GM23248 (cell line): ENCODE measurements around the gene KLHL6. TPM values are rescaled to one million over a fixed set of nuclear protein-coding genes. Genes with fewer than 3 reads are reported as not detected.

ENCODE experiments used
- DNase-seq: peaks from one replicate; pipeline ENCODE4 v3.0.0-alpha.2; 2015
- H2AFZ ChIP-seq: fragments of 200-600 bp; sonication (generic); 2 replicates; pipeline ENCODE4 v1.6.1; 2016; ENCODE audit warnings: antibody characterized with exemption
- H3F3A ChIP-seq: fragments of 200-600 bp; sonication (generic); 2 replicates; pipeline ENCODE4 v1.6.1; 2016; ENCODE audit warnings: mild to moderate bottlenecking, antibody characterized with exemption, mixed run types; ENCODE audit not compliant: insufficient read depth
- H3K27ac ChIP-seq: fragments of 200-600 bp; sonication (generic); 2 replicates; pipeline ENCODE4 v1.5.1; 2016; ENCODE audit warnings: mild to moderate bottlenecking
- H3K27me3 ChIP-seq: fragments of 200-600 bp; sonication (generic); replicated peaks from 2 replicates; pipeline ENCODE4 v1.6.1; 2016; ENCODE audit warnings: mild to moderate bottlenecking; ENCODE audit not compliant: insufficient read depth
- H3K36me3 ChIP-seq: fragments of 200-600 bp; sonication (generic); 2 replicates; pipeline ENCODE4 v1.6.1; 2016; ENCODE audit warnings: low read depth, mild to moderate bottlenecking
- H3K4me1 ChIP-seq: fragments of 200-600 bp; sonication (generic); 2 replicates; pipeline ENCODE4 v1.6.1; 2016; ENCODE audit warnings: mild to moderate bottlenecking; ENCODE audit not compliant: insufficient read depth
- H3K4me2 ChIP-seq: fragments of 200-600 bp; sonication (generic); one replicate; pipeline ENCODE4 v1.6.1; 2016; ENCODE audit warnings: mild to moderate bottlenecking; ENCODE audit not compliant: unreplicated experiment
- H3K4me3 ChIP-seq: fragments of 200-600 bp; sonication (generic); 2 replicates; pipeline ENCODE4 v1.5.1; 2016; ENCODE audit warnings: mild to moderate bottlenecking
- H3K79me2 ChIP-seq: fragments of 200-600 bp; sonication (generic); 2 replicates; pipeline ENCODE4 v1.6.1; 2016; ENCODE audit warnings: mild to moderate bottlenecking; ENCODE audit not compliant: insufficient read depth
- H3K9ac ChIP-seq: fragments of 200-600 bp; sonication (generic); 2 replicates; pipeline ENCODE4 v1.6.1; 2016; ENCODE audit warnings: mild to moderate bottlenecking
- H3K9me2 ChIP-seq: fragments of 200-600 bp; sonication (generic); 2 replicates; pipeline ENCODE4 v1.6.1; 2016; ENCODE audit warnings: mixed run types, mild to moderate bottlenecking, moderate library complexity; ENCODE audit not compliant: insufficient read depth
- H3K9me3 ChIP-seq: fragments of 200-600 bp; sonication (generic); one replicate; pipeline ENCODE4 v1.6.1; 2017; ENCODE audit warnings: low read depth
- H4K20me1 ChIP-seq: fragments of 200-600 bp; sonication (generic); 2 replicates; pipeline ENCODE4 v1.6.0; 2016; ENCODE audit not compliant: insufficient read depth
- EZH2 ChIP-seq: fragments of 200-600 bp; sonication (generic); IDR thresholded peaks from 2 replicates; pipeline ENCODE4 v1.6.1; 2018; ENCODE audit warnings: antibody characterized with exemption, mild to moderate bottlenecking; ENCODE audit not compliant: insufficient read depth, poor library complexity, severe bottlenecking
- EZH2phosphoT487 ChIP-seq: fragments of 200-600 bp; sonication (generic); IDR thresholded peaks from 2 replicates; pipeline ENCODE4 v1.6.1; 2018; ENCODE audit warnings: antibody characterized with exemption, moderate library complexity, mild to moderate bottlenecking, low read depth; ENCODE audit not compliant: insufficient read depth
- WGBS, 2 experiments: methylation state at CpG; one replicate each; pipeline ENCODE4 v1.1.6; 2015 to 2017; ENCODE audit warnings: low lambda C conversion rate in 2 of 2, low coverage in 1 of 2; ENCODE audit errors: missing lambda C conversion rate in 2 of 2; 5-methylcytosine and 5-hydroxymethylcytosine counted together
- in situ Hi-C: fragments of 300-500 bp; cut with MboI; formaldehyde crosslinking; loops from 2 replicates; pipeline ENCODE4 v1.15.0; 2020
- polyA plus RNA-seq: library from polyadenylated mRNA; unstranded; fragments of >200 nt; fragmentation: Nextera tagmentation; extraction: Ambion mirVana; gene quantifications from 2 replicates; pipeline ENCODE4 v1.2.1, GENCODE V29; 2016
- total RNA-seq: library from RNA; depleted of rRNA; stranded (reverse); fragments of >200 nt; shearing (Covaris generic); gene quantifications from 2 replicates; pipeline ENCODE4 v1.2.3, GENCODE V29; 2014

The KLHL6 gene
- total and polyA plus RNA-seq, 2 experiments from 2014 or later, result not detected

GRCh38 chr3:183563536-183563874 lies 8.0 kb upstream of the KLHL6 start:
- Histone ChIP-seq H3K4me1 (no peaks in the 10 kb centered on the region), H3K36me3 (no peaks in the 10 kb centered on the region), H3F3A (no peaks in the 10 kb centered on the region), H3K9me2 (no peaks in the 10 kb centered on the region), H3K27me3 (no peaks in the 10 kb centered on the region; the same call in 1 of the 2 replicates), H4K20me1 (no peaks in the 10 kb centered on the region), H3K9ac (no peak overlapping the region), H3K9me3 (no peaks in the 10 kb centered on the region), H2AFZ (no peak overlapping the region), H3K79me2 (no peaks in the 10 kb centered on the region), H3K4me2 (no peak overlapping the region), H3K4me3 (no peak overlapping the region), H3K27ac (no peak overlapping the region)
- TF ChIP-seq EZH2phosphoT487, result no peak
- in situ Hi-C loops, result no loop called here
- WGBS, 2 experiments, result 53 to 58% methylated on average over 2 of the region's 2 CpGs
- no peak for DNase-seq

DNA sequence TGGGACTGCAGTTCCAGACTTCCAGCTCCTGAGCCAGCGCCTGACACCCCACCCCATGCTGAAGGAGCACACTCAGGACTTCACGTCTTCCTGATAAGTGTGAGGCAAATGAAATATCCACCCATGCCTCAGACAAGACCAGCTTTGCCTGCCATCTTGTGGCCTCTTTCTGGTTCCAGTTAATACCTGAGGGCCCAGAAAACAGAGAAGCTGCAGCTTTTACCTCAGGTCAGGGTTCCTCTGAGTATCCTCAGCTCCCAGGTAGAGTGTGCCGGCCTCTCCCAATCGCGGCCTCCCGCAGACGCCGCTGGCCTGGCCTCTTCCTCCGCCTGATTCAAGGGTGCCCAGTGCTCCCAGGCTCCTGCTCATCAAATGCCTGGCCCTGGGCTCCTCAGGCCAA lies 5.1 kb upstream of the KLHL6 start:
- no peak overlapping the region for H3K4me2 ChIP-seq
- no peak overlapping the region for H3K4me3 ChIP-seq
- no peaks in the 10 kb centered on the region for H3K4me1 ChIP-seq
- in situ Hi-C loops, result no loop called here
- H3K9ac ChIP-seq, result no peak overlapping the region
- H4K20me1 ChIP-seq, result no peaks in the 10 kb centered on the region
- 81 to 85% methylated on average over 9 of the region's 9 CpGs for WGBS, 2 experiments
- H2AFZ ChIP-seq, result no peak overlapping the region
- no peak overlapping the region for H3K27ac ChIP-seq
- H3K79me2 ChIP-seq, result no peaks in the 10 kb centered on the region
- DNase-seq, result no peak
- H3F3A ChIP-seq, result no peaks in the 10 kb centered on the region
- TF ChIP-seq EZH2, result no peak
- no peak for TF ChIP-seq EZH2phosphoT487
- no peaks in the 10 kb centered on the region for H3K27me3 ChIP-seq
- H3K9me2 ChIP-seq, result no peaks in the 10 kb centered on the region
- no peaks in the 10 kb centered on the region for H3K36me3 ChIP-seq
- H3K9me3 ChIP-seq, result no peaks in the 10 kb centered on the region

GRCh38 chr3:183558495-183558894 lies 3.0 kb upstream of the KLHL6 start:
- Histone ChIP-seq H3K4me1 (no peaks in the 10 kb centered on the region), H4K20me1 (no peaks in the 10 kb centered on the region)
- TF ChIP-seq EZH2phosphoT487, result no peak
- no peak for TF ChIP-seq EZH2

GRCh38 chr3:183556722-183557121 lies 1.2 kb upstream of the KLHL6 start:
- no peak overlapping the region for H3K4me3 ChIP-seq
- in situ Hi-C loops, result no loop called here
- WGBS, 2 experiments, result 34% methylated on average over 4 to 5 of the region's 5 CpGs

More at GRCh38 chr3:183558495-183558894, 3.0 kb upstream of the KLHL6 start:
- no peak for DNase-seq
- 35 to 43% methylated on average over 8 of the region's 8 CpGs for WGBS, 2 experiments
- Histone ChIP-seq H3K4me3 (no peak overlapping the region), H3K27ac (no peak overlapping the region), H3K27me3 (no peaks in the 10 kb centered on the region), H3K36me3 (no peaks in the 10 kb centered on the region), H3K9ac (no peak overlapping the region), H3K9me3 (no peaks in the 10 kb centered on the region), H2AFZ (no peak overlapping the region), H3K79me2 (no peaks in the 10 kb centered on the region), H3F3A (no peaks in the 10 kb centered on the region), H3K9me2 (no peaks in the 10 kb centered on the region), H3K4me2 (no peak overlapping the region)
- in situ Hi-C loops, result no loop called here

DNA sequence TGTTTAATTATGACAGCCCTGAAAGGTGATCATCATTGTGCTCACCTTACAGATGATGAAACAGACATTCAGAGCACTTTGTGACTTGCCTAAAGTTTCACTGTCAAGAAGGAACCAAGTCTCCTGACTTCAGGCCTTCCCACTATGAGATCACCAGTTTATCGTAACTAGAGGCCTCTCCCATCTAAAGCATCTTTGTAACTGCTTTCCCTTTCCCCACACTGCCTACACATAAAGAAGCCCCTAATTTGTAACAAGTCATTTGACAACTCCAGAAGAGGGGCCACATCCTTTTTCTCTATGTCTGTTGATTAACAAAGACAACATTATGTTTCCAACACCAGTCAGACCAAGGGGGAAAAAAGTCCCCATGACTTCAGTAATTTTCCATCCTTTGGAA lies 1.1 kb downstream of the KLHL6 start:
- DNase-seq, result no peak
- no peaks in the 10 kb centered on the region for H3K36me3 ChIP-seq
- TF ChIP-seq EZH2phosphoT487, result no peak
- TF ChIP-seq EZH2, result no peak
- H3K9ac ChIP-seq, result no peak overlapping the region
- H2AFZ ChIP-seq, result no peak overlapping the region
- H3K4me1 ChIP-seq, result no peaks in the 10 kb centered on the region
- no peak overlapping the region for H3K27ac ChIP-seq
- in situ Hi-C loops, result no loop called here
- H3K79me2 ChIP-seq, result no peaks in the 10 kb centered on the region
- H3K27me3 ChIP-seq, result no peaks in the 10 kb centered on the region
- H4K20me1 ChIP-seq, result no peaks in the 10 kb centered on the region
- no peak overlapping the region for H3K4me3 ChIP-seq
- no peaks in the 10 kb centered on the region for H3F3A ChIP-seq
- H3K4me2 ChIP-seq, result no peak overlapping the region
- no peaks in the 10 kb centered on the region for H3K9me2 ChIP-seq
- WGBS, 2 experiments, result 48 to 60% methylated on average over 1 of the region's 1 CpG
- H3K9me3 ChIP-seq, result no peaks in the 10 kb centered on the region

More at GRCh38 chr3:183556722-183557121, 1.2 kb upstream of the KLHL6 start:
- Histone ChIP-seq H3K27ac (no peak overlapping the region), H3K27me3 (no peaks in the 10 kb centered on the region), H3K4me1 (no peaks in the 10 kb centered on the region), H3K79me2 (no peaks in the 10 kb centered on the region), H3F3A (no peaks in the 10 kb centered on the region), H3K9ac (no peak overlapping the region), H3K9me2 (no peaks in the 10 kb centered on the region), H4K20me1 (no peaks in the 10 kb centered on the region), H2AFZ (no peak overlapping the region), H3K36me3 (no peaks in the 10 kb centered on the region), H3K4me2 (no peak overlapping the region), H3K9me3 (no peaks in the 10 kb centered on the region)
- no peak for DNase-seq
- TF ChIP-seq EZH2phosphoT487 (no peak), EZH2 (no peak)
